ENCODE data around the gene PELI2.

Gene PELI2

DNA sequence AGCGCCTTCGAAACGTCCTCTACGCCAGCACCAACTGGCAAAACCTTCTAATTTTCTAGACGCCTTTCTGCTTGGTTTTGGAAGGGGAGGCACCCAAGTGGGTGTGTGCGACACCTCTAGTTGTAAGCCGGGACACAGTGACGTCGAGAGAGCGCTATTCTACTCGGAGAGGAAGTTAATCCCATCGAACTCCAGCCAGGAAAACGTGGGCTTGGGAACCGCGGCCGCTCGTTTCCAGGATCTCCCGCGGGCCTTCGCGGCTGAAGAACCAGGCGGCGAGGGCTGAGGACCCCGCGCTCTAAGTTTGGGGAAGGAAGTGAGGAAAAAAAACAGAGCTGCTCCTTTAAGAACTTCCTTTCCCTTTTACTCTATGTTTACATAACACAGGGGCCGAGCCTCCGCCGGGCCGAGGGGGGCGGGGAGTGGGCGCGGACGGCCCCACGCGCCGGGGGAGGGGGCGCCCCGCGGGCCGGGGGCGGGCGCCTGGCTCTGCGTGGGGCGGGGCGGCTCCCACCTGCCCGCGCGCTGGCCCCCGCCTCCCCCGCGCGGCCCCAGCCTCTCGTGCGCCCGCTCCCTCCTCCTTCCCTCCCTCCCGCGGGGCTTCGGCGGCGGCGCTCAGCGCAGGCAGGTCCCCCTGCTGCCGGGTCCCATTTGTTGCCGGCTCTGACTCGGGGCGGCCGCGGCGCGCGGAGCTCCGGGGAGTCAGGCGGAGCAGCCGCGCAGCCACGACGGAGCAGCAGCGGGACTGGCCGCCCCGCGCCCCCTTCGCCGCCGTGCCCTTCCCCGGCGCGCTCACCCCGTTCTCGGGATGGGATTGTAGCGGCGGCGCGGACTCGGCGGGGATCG lies at the start of gene PELI2:
Gene PELI2 (plus strand): TSS at position 647 of the 846 bp plus-strand sequence. CDS start 250 bp downstream, outside the sequence.
- Histone ChIP-seq H3K4me1 (ENCODE audit: control insufficient read depth, low read depth, low read length) (peaks cover 18% of the 10 kb centered on the region), H3K27me3 (ENCODE audit: control insufficient read depth, insufficient read depth, low read length) (peaks cover 31% of the 10 kb centered on the region), H3K27ac (ENCODE audit: low read length) (no peak within 1 kb of the TSS), H3K4me3 (ENCODE audit: low read length) (peak within 1 kb of the TSS; percentile 82), H3K9me3 (ENCODE audit: control insufficient read depth, low read depth, low read length) (no peaks in the 10 kb centered on the region), H3K9ac (ENCODE audit: low read length) (peak within 1 kb of the TSS; percentile 37), H3K36me3 (ENCODE audit: control insufficient read depth, low read depth, low read length) (no peaks in the 10 kb centered on the region)

- no peaks in the 10 kb centered on the region for H3K4me1 ChIP-seq (ENCODE audit: control insufficient read depth, low read depth, low read length)
- H3K27me3 ChIP-seq (ENCODE audit: control insufficient read depth, insufficient read depth, low read length), result no peaks in the 10 kb centered on the region
- no peaks in the 10 kb centered on the region for H3K36me3 ChIP-seq (ENCODE audit: control insufficient read depth, low read depth, low read length)
- H3K4me3 ChIP-seq (ENCODE audit: low read length), result no peak overlapping the region
- H3K9me3 ChIP-seq (ENCODE audit: control insufficient read depth, low read depth, low read length), result no peaks in the 10 kb centered on the region
- no peak overlapping the region for H3K27ac ChIP-seq (ENCODE audit: low read length)
- no peak overlapping the region for H3K9ac ChIP-seq (ENCODE audit: low read length)
Measured at GRCh38 chr14:56073799-56074198, 44.4 kb upstream of the PELI2 start.

GRCh38 chr14:56075301-56075700 lies 42.9 kb upstream of the PELI2 start:
- no peak overlapping the region for H3K27ac ChIP-seq (ENCODE audit: low read length)

DNA sequence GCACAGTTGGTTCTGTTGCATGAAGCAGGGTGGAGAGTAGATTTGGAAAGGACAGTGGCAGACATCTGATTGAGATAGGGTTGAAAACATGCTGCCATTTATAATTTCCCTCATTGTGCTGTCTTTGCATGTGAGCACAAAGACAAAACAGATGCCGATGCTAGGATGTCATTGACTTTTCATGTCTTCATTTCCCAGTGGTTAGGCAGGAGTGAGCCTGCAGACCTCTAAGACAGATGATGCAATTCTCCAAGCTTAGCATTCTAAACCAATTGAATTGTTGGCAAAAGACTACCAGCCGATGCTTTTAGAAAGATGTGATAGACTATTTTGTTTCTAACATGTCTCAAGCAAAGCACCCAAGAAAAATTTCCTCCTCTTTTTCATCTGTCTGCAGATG lies 37.1 kb upstream of the PELI2 start:
- no peaks in the 10 kb centered on the region for H3K9me3 ChIP-seq (ENCODE audit: control insufficient read depth, low read depth, low read length)
- no peaks in the 10 kb centered on the region for H3K27me3 ChIP-seq (ENCODE audit: control insufficient read depth, insufficient read depth, low read length)
- no peak overlapping the region for H3K4me3 ChIP-seq (ENCODE audit: low read length)
- H3K27ac ChIP-seq (ENCODE audit: low read length), result no peak overlapping the region
- no peak overlapping the region for H3K9ac ChIP-seq (ENCODE audit: low read length)
- no peaks in the 10 kb centered on the region for H3K4me1 ChIP-seq (ENCODE audit: control insufficient read depth, low read depth, low read length)
- H3K36me3 ChIP-seq (ENCODE audit: control insufficient read depth, low read depth, low read length), result no peaks in the 10 kb centered on the region

More at GRCh38 chr14:56075301-56075700, 42.9 kb upstream of the PELI2 start:
- Histone ChIP-seq H3K9ac (ENCODE audit: low read length) (no peak overlapping the region), H3K9me3 (ENCODE audit: control insufficient read depth, low read depth, low read length) (no peaks in the 10 kb centered on the region), H3K4me3 (ENCODE audit: low read length) (no peak overlapping the region), H3K36me3 (ENCODE audit: control insufficient read depth, low read depth, low read length) (no peaks in the 10 kb centered on the region), H3K4me1 (ENCODE audit: control insufficient read depth, low read depth, low read length) (no peaks in the 10 kb centered on the region), H3K27me3 (ENCODE audit: control insufficient read depth, insufficient read depth, low read length) (no peaks in the 10 kb centered on the region)

DNA sequence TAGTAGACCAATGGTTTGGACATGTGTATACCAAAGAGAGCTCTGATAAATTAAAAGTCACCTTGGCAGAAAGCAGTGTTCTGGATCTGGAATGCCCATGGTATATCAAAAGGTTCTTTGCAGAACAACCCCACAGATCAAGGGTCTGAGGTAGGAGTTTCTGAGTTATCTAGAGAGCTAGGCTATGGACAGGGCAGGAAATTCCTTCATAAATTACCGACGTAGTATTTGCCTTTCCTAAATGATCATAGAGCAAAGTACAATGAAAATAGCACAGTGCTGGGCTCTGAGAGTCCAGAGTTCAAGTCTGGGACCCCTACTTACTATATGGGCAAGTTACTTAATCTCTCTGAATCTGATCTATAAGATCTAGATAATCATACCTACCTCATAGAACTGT lies 35.3 kb upstream of the PELI2 start:
- Histone ChIP-seq H3K27me3 (ENCODE audit: control insufficient read depth, insufficient read depth, low read length) (no peaks in the 10 kb centered on the region), H3K4me1 (ENCODE audit: control insufficient read depth, low read depth, low read length) (peaks cover 7% of the 10 kb centered on the region), H3K9ac (ENCODE audit: low read length) (no peak overlapping the region), H3K4me3 (ENCODE audit: low read length) (no peak overlapping the region), H3K9me3 (ENCODE audit: control insufficient read depth, low read depth, low read length) (no peaks in the 10 kb centered on the region), H3K27ac (ENCODE audit: low read length) (no peak overlapping the region), H3K36me3 (ENCODE audit: control insufficient read depth, low read depth, low read length) (no peaks in the 10 kb centered on the region)

GRCh38 chr14:56085471-56085870 lies 32.7 kb upstream of the PELI2 start:
- no peaks in the 10 kb centered on the region for H3K36me3 ChIP-seq (ENCODE audit: control insufficient read depth, low read depth, low read length)
- H3K27me3 ChIP-seq (ENCODE audit: control insufficient read depth, insufficient read depth, low read length), result no peaks in the 10 kb centered on the region
- no peak overlapping the region for H3K27ac ChIP-seq (ENCODE audit: low read length)
- peaks cover 17% of the 10 kb centered on the region for H3K4me1 ChIP-seq (ENCODE audit: control insufficient read depth, low read depth, low read length)
- H3K9me3 ChIP-seq (ENCODE audit: control insufficient read depth, low read depth, low read length), result no peaks in the 10 kb centered on the region
- no peak overlapping the region for H3K9ac ChIP-seq (ENCODE audit: low read length)
- H3K4me3 ChIP-seq (ENCODE audit: low read length), result no peak overlapping the region

DNA sequence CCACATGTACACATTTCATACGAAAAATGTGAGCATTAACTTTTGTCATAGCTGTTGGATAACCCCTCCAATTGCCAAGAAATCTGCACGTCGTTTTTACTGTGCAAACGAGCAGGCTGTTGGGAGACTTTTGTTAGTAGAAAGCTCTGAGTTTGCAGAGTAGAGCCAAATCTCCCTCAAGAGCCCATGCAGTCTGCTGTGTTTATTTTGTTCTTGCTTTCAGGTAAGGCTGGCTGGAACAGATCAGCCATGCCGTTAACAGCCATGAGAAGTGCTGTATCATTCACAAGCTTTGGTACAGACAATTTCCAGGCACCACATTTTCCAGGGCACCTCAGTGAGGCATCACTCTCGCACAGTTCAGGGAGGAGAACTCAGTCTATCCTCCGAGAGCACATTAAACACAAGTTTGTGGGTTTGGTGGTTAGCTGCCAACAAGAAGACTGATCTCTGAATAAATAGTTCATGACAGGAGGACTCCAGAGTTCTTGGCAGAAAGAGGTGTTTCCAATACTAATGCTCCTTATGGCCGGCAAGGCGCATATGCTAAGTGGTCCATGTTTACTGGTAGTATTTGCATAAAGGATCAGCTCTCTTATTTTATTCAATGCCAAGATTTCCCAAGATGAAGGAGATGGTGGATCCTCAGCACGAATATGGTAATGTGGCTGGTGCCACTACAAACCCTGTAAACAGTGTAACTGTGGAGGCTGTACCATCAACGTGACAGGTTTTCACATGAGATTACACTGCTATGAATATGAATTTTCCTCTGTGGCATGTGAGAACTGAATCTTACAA lies 30.3 kb upstream of the PELI2 start:
- no peak overlapping the region for H3K9ac ChIP-seq (ENCODE audit: low read length)
- H3K36me3 ChIP-seq (ENCODE audit: control insufficient read depth, low read depth, low read length), result no peaks in the 10 kb centered on the region
- H3K4me3 ChIP-seq (ENCODE audit: low read length), result no peak overlapping the region
- no peaks in the 10 kb centered on the region for H3K9me3 ChIP-seq (ENCODE audit: control insufficient read depth, low read depth, low read length)
- H3K4me1 ChIP-seq (ENCODE audit: control insufficient read depth, low read depth, low read length), result peaks cover 17% of the 10 kb centered on the region
- no peak overlapping the region for H3K27ac ChIP-seq (ENCODE audit: low read length)
- H3K27me3 ChIP-seq (ENCODE audit: control insufficient read depth, insufficient read depth, low read length), result no peaks in the 10 kb centered on the region

- Histone ChIP-seq H3K9ac (ENCODE audit: low read length) (no peak overlapping the region), H3K4me3 (ENCODE audit: low read length) (no peak overlapping the region), H3K9me3 (ENCODE audit: control insufficient read depth, low read depth, low read length) (no peaks in the 10 kb centered on the region), H3K27me3 (ENCODE audit: control insufficient read depth, insufficient read depth, low read length) (no peaks in the 10 kb centered on the region), H3K4me1 (ENCODE audit: control insufficient read depth, low read depth, low read length) (peaks cover 17% of the 10 kb centered on the region), H3K27ac (ENCODE audit: low read length) (no peak overlapping the region), H3K36me3 (ENCODE audit: control insufficient read depth, low read depth, low read length) (no peaks in the 10 kb centered on the region)
Measured at GRCh38 chr14:56088941-56089340, 29.3 kb upstream of the PELI2 start.

DNA sequence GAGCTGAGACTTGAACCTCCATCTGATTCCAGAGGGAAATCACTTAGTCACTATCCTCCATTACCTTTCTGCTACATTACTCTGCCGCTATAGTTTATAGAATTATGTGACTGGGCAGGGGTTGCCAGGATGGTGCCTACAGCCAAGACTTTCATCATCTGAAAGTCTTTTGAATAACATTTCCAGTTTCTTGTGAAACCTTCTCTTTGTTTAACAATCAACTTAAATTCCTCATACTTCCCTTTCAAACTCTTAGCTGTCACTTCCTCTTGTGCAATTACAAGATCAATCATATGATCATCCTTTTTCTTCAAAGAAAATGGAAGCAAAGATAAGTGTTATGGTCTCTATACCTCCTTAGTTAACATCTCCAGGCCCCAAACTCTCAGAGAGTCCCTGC lies 25.4 kb upstream of the PELI2 start:
- H3K9me3 ChIP-seq (ENCODE audit: control insufficient read depth, low read depth, low read length), result no peaks in the 10 kb centered on the region
- no peaks in the 10 kb centered on the region for H3K27me3 ChIP-seq (ENCODE audit: control insufficient read depth, insufficient read depth, low read length)
- H3K27ac ChIP-seq (ENCODE audit: low read length), result no peak overlapping the region

GRCh38 chr14:56094076-56094475 lies 24.1 kb upstream of the PELI2 start:
- Histone ChIP-seq H3K4me1 (ENCODE audit: control insufficient read depth, low read depth, low read length) (peaks cover 2% of the 10 kb centered on the region), H3K4me3 (ENCODE audit: low read length) (no peak overlapping the region), H3K27me3 (ENCODE audit: control insufficient read depth, insufficient read depth, low read length) (no peaks in the 10 kb centered on the region), H3K9me3 (ENCODE audit: control insufficient read depth, low read depth, low read length) (no peaks in the 10 kb centered on the region), H3K36me3 (ENCODE audit: control insufficient read depth, low read depth, low read length) (no peaks in the 10 kb centered on the region), H3K9ac (ENCODE audit: low read length) (no peak overlapping the region), H3K27ac (ENCODE audit: low read length) (no peak overlapping the region)

More for the DNA sequence above, 25.4 kb upstream of the PELI2 start:
- no peaks in the 10 kb centered on the region for H3K36me3 ChIP-seq (ENCODE audit: control insufficient read depth, low read depth, low read length)
- no peak overlapping the region for H3K4me3 ChIP-seq (ENCODE audit: low read length)
- no peak overlapping the region for H3K9ac ChIP-seq (ENCODE audit: low read length)
- H3K4me1 ChIP-seq (ENCODE audit: control insufficient read depth, low read depth, low read length), result peaks cover 11% of the 10 kb centered on the region

DNA sequence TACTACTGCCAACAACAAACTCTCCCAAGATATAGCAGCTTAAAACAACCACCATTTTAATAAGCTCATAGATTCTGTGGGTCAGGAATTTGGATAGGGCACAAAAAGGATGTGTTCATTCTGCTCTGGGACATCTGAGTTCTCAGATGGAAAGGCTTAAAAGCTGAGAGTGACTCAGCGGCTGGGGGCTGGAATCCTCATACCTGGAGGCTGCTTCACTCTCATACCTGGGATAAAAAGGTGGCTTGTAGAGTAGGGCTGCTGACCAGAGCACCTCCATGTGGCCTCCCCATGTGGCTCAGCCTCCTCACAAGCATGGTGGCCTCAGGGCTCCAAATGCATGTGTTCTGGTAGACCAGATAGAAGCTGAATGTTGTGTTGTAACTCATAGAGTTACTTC lies 20.2 kb upstream of the PELI2 start:
- H3K9me3 ChIP-seq (ENCODE audit: control insufficient read depth, low read depth, low read length), result no peaks in the 10 kb centered on the region
- H3K36me3 ChIP-seq (ENCODE audit: control insufficient read depth, low read depth, low read length), result no peaks in the 10 kb centered on the region
- no peak overlapping the region for H3K4me3 ChIP-seq (ENCODE audit: low read length)
- no peaks in the 10 kb centered on the region for H3K27me3 ChIP-seq (ENCODE audit: control insufficient read depth, insufficient read depth, low read length)
- no peaks in the 10 kb centered on the region for H3K4me1 ChIP-seq (ENCODE audit: control insufficient read depth, low read depth, low read length)
- H3K27ac ChIP-seq (ENCODE audit: low read length), result no peak overlapping the region
- H3K9ac ChIP-seq (ENCODE audit: low read length), result no peak overlapping the region
